ENCODE data around the gene TRIM25.

The TRIM25 gene

DNA sequence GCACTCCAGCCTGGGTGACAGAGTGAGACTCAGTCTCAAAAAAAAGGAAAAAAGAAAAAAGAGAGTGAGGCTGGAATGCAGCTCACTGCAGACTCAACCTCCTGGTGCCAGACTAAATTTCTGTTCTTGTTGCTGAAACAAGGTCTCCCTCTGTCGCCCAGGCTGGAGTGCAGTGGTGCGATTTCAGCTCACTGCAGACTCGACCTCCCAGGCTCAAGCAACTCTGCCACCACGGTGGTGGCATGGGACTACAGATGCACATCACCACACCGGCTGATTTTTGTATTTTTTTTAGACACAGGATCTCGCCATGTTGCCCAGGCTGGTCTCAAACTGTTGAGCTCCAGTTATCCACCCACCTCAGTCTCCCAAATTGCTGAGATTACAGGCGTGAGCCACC, 34.6 kb downstream of the TRIM25 start:
- ATAC-seq = no peak
- H3K4me1 Mint-ChIP-seq = no peaks in the 10 kb centered on the region
- peaks cover 3% of the 10 kb centered on the region for H3K27me3 Mint-ChIP-seq
- H3K9me3 Mint-ChIP-seq = no peaks in the 10 kb centered on the region
- no peak overlapping the region for H3K4me3 Mint-ChIP-seq
- no peaks in the 10 kb centered on the region for H3K36me3 Mint-ChIP-seq (ENCODE audit: low read depth)
- H3K27ac Mint-ChIP-seq = no peak overlapping the region
- no peak for DNase-seq

DNA sequence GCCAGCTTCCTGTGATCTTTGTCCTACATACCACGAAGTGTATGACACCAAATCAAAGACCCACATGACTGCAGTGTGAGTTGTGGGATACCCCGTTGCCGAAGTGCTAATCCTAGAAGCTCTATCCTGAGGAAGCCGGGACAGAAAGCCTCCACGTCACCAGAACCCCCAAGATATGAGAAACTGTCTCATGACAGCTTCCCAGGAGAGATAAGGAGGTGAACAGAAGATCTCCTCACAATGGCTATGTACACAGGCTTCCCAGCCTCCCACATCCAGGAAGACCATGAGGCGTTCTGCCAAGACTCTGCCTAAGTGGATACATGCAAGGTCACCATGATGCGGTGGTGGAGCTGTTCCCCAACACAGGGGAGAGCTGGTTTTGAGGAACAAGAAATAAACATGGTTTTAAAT, 37.1 kb downstream of the TRIM25 start:
- no peaks in the 10 kb centered on the region for H3K9me3 Mint-ChIP-seq
- no peak for ATAC-seq
- H3K4me1 Mint-ChIP-seq = no peaks in the 10 kb centered on the region
- H3K27me3 Mint-ChIP-seq = peaks cover 5% of the 10 kb centered on the region
- no peak overlapping the region for H3K4me3 Mint-ChIP-seq
- no peaks in the 10 kb centered on the region for H3K36me3 Mint-ChIP-seq (ENCODE audit: low read depth)
- DNase-seq = no peak
- no peak overlapping the region for H3K27ac Mint-ChIP-seq

DNA sequence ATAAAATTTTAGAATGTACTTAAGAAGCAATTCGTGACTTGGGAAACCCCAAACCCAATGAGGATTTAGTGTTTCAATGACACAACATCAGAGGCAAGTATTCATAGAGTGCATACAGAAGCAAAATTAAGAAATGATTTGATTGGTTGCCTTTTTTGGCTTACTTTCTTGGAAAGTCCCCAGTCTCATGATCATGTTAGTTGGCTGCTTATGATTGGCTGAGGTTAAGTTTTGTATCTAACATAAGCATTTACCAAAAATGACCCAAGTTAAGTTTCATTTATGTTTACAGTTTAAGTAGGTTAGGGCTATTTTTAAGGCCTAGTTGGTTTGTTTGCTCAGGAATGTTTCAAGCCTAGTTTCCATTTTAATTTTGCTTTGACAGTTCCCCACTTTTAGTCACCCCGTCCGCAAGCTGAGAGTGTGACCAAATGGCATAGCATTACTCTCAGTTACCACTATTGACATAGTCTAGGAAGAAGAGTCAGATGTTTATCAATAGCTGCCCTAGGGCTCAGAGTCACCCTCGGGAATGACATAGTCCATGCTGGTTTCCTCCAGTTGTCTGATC, 43.7 kb downstream of the TRIM25 start:
- Mint-ChIP-seq H3K4me1 (peaks cover 9% of the 10 kb centered on the region), H3K27ac (no peak overlapping the region), H3K27me3 (peaks cover 4% of the 10 kb centered on the region), H3K36me3 (ENCODE audit: low read depth) (peaks cover 6% of the 10 kb centered on the region), H3K4me3 (no peak overlapping the region), H3K9me3 (no peaks in the 10 kb centered on the region)
- no peak for ATAC-seq
- no peak for DNase-seq

DNA sequence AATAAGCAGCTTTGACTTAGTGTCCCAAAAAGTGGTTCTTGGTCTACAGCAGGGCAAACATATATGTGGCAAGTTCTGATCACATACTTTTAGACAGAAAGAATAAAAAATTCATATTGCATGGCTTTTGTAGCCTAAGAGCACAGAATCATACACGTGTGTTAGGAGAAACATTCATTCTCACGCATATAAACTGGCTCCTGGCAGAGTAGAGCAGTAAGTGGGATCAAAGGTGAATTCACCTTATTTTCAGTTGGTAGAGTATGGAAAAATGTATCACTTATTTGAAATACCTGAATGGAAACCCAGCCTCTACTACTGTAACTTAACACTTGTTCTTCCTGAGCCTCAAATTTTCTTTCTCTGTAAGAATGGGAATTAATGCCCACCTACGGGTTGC, 45.1 kb downstream of the TRIM25 start:
- ATAC-seq (no peak), DNase-seq (no peak)
- peaks cover 9% of the 10 kb centered on the region for H3K4me1 Mint-ChIP-seq
- no peaks in the 10 kb centered on the region for H3K9me3 Mint-ChIP-seq
- H3K27ac Mint-ChIP-seq = no peak overlapping the region
- H3K27me3 Mint-ChIP-seq = peaks cover 2% of the 10 kb centered on the region
- peaks cover 10% of the 10 kb centered on the region for H3K36me3 Mint-ChIP-seq (ENCODE audit: low read depth)
- H3K4me3 Mint-ChIP-seq = no peak overlapping the region

DNA sequence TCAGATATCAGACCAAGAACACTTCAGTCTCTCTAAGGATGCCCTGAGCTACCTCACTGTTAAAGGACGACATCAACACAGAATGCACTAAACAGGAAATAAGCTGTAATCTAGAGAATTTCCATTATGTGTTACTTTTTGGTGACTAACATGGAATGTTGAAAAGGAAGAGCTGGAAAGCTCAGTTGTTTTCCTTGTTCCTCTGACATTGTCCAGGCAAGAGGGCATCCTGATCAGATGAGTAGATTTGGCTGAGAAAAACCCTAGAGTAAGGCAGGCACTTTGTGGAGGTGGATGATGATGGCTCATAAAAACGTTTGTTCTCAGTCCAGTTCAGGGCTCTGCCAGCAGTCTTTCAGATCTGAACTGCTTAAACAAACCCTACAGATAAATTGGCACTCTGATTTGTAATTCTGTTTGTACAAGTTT, 45.9 kb downstream of the TRIM25 start:
- H3K4me1 Mint-ChIP-seq = peaks cover 9% of the 10 kb centered on the region

DNA sequence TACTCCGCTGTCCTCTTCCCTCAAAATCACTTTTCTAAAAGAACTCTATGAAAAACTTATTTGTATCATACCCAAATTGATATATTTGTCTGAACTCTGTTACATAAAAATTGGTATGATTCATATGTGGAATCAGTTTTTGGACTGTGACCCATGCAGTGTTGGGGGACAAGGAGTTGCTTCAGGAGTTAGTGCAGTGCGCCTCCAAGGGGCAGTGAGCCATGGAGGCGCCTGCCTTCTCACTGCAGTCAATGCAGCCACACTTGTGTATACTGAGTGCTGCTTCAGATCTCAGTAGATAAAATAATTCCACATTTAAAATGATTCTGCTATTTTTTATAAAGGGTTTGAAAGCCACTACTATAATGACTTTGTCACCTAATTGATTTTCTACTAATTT, 47.4 kb downstream of the TRIM25 start:
- ATAC-seq = no peak
- Mint-ChIP-seq H3K9me3 (no peaks in the 10 kb centered on the region), H3K4me1 (peaks cover 9% of the 10 kb centered on the region), H3K27ac (no peak overlapping the region), H3K27me3 (no peaks in the 10 kb centered on the region), H3K4me3 (no peak overlapping the region), H3K36me3 (ENCODE audit: low read depth) (peaks cover 17% of the 10 kb centered on the region)
- DNase-seq = no peak

More for the DNA sequence above, 45.9 kb downstream of the TRIM25 start:
- DNase-seq (no peak), ATAC-seq (no peak)
- Mint-ChIP-seq H3K36me3 (ENCODE audit: low read depth) (peaks cover 10% of the 10 kb centered on the region), H3K4me3 (no peak overlapping the region), H3K27me3 (no peaks in the 10 kb centered on the region), H3K27ac (no peak overlapping the region), H3K9me3 (no peaks in the 10 kb centered on the region)

DNA sequence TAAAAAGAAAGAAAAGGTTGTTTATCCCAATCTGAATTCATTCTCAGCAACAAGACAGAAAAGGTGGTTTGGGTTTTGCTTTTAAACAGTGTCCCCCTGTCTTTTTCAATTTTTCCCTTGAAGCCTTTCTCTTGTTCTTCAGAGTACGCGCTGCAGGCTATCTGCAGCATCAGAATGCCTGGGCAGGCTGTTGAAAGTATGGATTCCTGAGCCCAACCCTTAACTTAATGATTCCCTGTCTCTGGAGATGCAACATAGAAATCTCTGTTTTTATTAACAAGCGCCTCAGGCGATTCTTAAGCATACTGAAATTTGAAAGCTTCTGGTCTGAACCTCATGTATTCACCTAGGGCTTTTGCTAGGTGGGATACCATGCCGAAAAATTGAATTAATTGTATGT, 47.8 kb downstream of the TRIM25 start:
- Mint-ChIP-seq H3K9me3 (no peaks in the 10 kb centered on the region), H3K4me1 (peaks cover 9% of the 10 kb centered on the region), H3K27me3 (no peaks in the 10 kb centered on the region), H3K36me3 (ENCODE audit: low read depth) (peaks cover 20% of the 10 kb centered on the region), H3K4me3 (no peak overlapping the region), H3K27ac (no peak overlapping the region)
- DNase-seq = no peak
- no peak for ATAC-seq

DNA sequence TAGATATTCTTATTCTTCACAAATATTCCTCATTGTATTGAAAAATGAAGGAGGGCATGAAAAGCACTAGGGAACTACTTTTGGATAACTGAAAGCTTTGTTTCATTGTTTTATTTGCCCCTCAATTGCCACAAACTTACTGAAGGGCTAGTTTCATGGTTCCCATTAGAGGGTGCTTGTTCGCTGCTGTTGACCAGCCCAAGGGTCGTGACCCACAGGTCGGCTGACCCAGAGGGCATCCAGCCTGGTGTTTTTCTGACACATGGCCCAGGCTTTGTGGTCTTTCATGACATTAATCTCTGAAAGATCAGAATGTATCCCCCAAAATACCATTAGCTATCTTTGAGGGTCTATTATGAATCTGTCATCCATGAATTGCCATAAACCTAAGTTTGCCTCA, 49.9 kb downstream of the TRIM25 start:
- ATAC-seq (no peak), DNase-seq (no peak)
- H3K4me3 Mint-ChIP-seq = no peak overlapping the region
- H3K27me3 Mint-ChIP-seq = no peaks in the 10 kb centered on the region
- no peaks in the 10 kb centered on the region for H3K4me1 Mint-ChIP-seq
- H3K9me3 Mint-ChIP-seq = no peaks in the 10 kb centered on the region
- no peak overlapping the region for H3K27ac Mint-ChIP-seq
- H3K36me3 Mint-ChIP-seq (ENCODE audit: low read depth) = peaks cover 18% of the 10 kb centered on the region

DNA sequence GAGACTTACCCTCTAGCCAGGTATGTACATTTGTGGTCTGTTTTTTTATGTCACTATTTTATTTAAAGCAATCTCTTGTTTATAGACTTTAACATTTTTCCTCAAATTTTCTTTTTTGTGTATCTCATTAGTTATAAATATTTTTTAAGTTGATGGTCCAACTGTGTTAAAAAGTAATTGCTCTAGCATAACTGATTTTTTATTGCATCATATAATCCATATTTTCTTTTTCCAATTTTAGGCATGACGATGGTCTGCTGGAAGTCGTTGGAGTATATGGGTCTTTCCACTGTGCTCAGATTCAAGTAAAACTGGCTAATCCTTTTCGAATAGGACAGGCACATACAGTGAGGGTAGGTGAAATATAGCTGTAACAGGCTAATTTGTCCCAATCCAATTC, 52.0 kb downstream of the TRIM25 start:
- Mint-ChIP-seq H3K4me1 (no peaks in the 10 kb centered on the region), H3K36me3 (ENCODE audit: low read depth) (peaks cover 25% of the 10 kb centered on the region), H3K27me3 (no peaks in the 10 kb centered on the region), H3K4me3 (no peak overlapping the region), H3K9me3 (no peaks in the 10 kb centered on the region), H3K27ac (no peak overlapping the region)
- ATAC-seq (no peak), DNase-seq (no peak)

DNA sequence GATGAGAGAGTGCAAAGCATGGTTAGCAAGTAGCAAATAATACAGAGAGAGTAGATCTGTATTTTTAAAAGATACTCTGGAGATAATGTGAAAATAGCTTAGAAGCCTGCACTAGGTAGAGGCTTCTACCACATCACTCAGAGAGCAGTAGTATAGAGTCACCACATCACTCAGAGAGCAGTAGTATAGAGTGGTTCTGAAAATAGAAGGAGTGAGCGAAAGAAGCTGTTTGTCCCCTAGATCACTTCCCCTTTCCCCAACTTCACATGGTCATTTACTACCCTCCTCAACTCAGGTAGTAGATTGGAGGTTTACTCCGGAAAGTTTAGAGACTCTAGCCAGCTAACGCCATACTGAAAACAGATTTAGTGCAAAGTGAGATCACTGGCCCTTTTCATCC, 62.8 kb downstream of the TRIM25 start:
- H3K36me3 Mint-ChIP-seq (ENCODE audit: low read depth) = peaks cover 59% of the 10 kb centered on the region
- H3K4me1 Mint-ChIP-seq = peaks cover 7% of the 10 kb centered on the region

DNA sequence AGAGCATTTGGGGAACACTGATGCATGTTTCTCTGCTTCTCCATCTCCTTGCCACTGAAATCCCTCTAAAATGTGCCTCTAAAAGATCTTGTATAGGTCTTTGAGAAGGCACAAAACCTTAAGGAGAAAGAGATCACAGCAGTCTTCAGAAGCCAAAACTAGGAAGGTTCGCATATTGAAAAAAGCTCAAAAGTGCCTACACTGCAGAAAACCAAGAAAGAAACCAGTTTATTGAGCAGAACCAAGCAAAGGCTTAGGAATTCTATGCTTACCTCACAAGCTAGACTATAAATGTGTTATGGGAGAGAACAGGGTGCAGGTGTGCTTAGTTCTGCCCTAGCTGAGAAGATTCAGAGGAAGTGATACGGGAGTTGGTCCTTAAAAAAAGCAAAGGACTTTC, 63.3 kb downstream of the TRIM25 start:
- no peak overlapping the region for H3K27ac Mint-ChIP-seq
- ATAC-seq (no peak), DNase-seq (no peak)
- peaks cover 58% of the 10 kb centered on the region for H3K36me3 Mint-ChIP-seq (ENCODE audit: low read depth)
- no peaks in the 10 kb centered on the region for H3K27me3 Mint-ChIP-seq
- no peaks in the 10 kb centered on the region for H3K9me3 Mint-ChIP-seq
- H3K4me1 Mint-ChIP-seq = peaks cover 7% of the 10 kb centered on the region
- H3K4me3 Mint-ChIP-seq = no peak overlapping the region

More for the DNA sequence above, 62.8 kb downstream of the TRIM25 start:
- no peak for DNase-seq
- Mint-ChIP-seq H3K27ac (no peak overlapping the region), H3K9me3 (no peaks in the 10 kb centered on the region), H3K4me3 (no peak overlapping the region), H3K27me3 (no peaks in the 10 kb centered on the region)
- ATAC-seq = no peak

DNA sequence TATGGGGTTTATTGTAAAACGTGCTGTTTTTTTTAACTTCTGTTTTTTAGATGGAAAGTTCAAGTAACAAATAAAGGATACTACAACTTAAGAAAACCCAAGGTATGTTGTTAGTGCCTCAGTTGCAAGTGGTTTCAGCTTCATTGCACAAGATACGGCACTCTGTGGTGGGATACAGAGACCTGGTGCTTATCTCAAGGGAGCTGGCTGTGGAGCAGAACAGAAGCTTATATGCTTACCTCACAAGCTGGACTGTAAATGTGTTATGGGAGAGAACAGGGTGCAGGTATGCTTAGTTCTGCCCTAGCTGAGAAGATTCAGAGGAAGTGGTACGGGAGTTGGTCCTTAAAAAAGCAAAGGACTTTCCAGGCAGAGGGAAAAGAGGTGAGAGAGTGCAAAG, 64.7 kb downstream of the TRIM25 start:
- DNase-seq (no peak), ATAC-seq (no peak)
- Mint-ChIP-seq H3K36me3 (ENCODE audit: low read depth) (peaks cover 54% of the 10 kb centered on the region), H3K9me3 (no peaks in the 10 kb centered on the region), H3K4me3 (no peak overlapping the region), H3K4me1 (peaks cover 7% of the 10 kb centered on the region), H3K27me3 (no peaks in the 10 kb centered on the region), H3K27ac (no peak overlapping the region)

DNA sequence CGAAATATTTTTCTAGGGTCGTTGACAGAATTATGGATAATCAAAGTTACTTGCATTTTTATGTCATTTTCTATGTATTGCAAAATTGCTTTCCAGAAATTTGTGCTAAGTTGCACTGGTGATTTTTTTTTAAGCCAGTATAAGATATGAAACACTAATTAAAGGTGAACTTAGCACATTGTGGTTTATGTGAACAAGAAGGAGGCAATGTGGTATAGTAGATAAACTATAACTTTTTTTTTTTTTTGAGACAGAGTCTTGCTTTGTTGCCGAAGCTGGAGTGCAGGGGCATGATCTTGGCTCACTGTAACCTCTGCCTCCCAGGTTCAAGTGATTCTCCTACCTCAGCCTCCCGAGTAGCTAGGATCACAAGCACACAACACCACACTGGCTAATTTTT, 66.7 kb downstream of the TRIM25 start:
- peaks cover 41% of the 10 kb centered on the region for H3K36me3 Mint-ChIP-seq (ENCODE audit: low read depth)
- no peaks in the 10 kb centered on the region for H3K27me3 Mint-ChIP-seq
- peaks cover 7% of the 10 kb centered on the region for H3K4me1 Mint-ChIP-seq
- H3K9me3 Mint-ChIP-seq = no peaks in the 10 kb centered on the region
- DNase-seq (no peak), ATAC-seq (no peak)
- no peak overlapping the region for H3K27ac Mint-ChIP-seq
- no peak overlapping the region for H3K4me3 Mint-ChIP-seq

DNA sequence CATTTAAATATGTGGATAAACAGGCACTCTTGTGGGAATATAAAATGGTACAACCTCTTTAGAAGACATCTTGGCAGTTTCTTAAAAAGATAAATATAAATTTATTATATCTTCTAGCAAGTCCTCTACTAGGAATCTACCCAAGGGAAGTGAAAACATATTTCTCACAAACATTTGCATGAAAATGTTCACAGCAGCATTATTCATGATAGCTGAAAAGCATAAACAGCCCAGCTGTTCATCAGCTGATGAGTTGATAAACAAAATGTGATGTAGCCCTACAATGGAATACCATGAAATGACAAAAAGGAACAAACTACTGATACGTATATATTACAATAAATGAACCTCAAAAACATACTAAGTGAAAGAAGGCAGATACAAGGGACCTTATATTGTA, 67.9 kb downstream of the TRIM25 start:
- no peak overlapping the region for H3K4me3 Mint-ChIP-seq
- no peaks in the 10 kb centered on the region for H3K9me3 Mint-ChIP-seq
- peaks cover 7% of the 10 kb centered on the region for H3K4me1 Mint-ChIP-seq
- H3K27ac Mint-ChIP-seq = no peak overlapping the region
- no peaks in the 10 kb centered on the region for H3K27me3 Mint-ChIP-seq
- DNase-seq (no peak), ATAC-seq (no peak)
- H3K36me3 Mint-ChIP-seq (ENCODE audit: low read depth) = peaks cover 35% of the 10 kb centered on the region

DNA sequence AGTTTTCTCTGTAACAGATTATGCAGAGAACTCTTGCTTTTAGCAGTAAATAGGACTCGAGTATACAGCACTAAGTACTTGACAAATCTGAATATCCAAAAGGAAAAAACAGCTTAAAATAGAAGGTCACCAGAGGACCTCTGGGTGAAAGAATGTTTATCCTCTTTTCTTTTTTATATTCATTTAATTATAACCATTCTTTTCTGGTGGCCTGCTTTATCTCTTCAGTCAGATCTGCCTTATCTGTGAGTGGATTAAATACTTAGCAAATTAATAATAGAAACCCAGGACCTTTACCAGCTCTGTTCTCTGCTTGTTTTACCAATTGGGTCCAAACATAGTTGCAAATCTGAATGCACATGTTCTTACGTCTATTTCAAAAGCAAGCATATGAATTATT, 71.3 kb downstream of the TRIM25 start:
- ATAC-seq (no peak), DNase-seq (no peak)
- peaks cover 20% of the 10 kb centered on the region for H3K36me3 Mint-ChIP-seq (ENCODE audit: low read depth)
- H3K4me3 Mint-ChIP-seq = no peak overlapping the region
- H3K9me3 Mint-ChIP-seq = no peaks in the 10 kb centered on the region
- H3K27me3 Mint-ChIP-seq = no peaks in the 10 kb centered on the region
- H3K4me1 Mint-ChIP-seq = peaks cover 19% of the 10 kb centered on the region
- H3K27ac Mint-ChIP-seq = no peak overlapping the region

DNA sequence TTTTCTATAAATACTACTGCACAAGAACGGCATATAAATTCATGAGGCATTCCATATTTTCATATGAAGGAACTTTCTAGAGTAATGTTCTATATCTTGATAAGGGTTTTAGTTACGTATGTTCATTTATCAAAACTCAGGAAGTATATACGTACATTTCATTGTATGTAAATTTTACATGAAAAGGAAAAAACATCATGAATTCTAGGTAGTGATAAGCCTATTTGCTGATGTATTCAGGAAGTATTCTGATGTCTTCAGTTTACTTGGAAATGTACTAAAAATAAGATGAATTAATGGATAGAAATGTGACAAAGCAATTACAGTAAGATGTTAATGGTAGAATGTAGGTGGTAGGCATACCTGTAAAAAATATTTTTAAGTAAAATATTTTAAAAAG, 75.2 kb downstream of the TRIM25 start:
- ATAC-seq (no peak), DNase-seq (no peak)
- no peaks in the 10 kb centered on the region for H3K27me3 Mint-ChIP-seq

More for the DNA sequence above, 75.2 kb downstream of the TRIM25 start:
- Mint-ChIP-seq H3K27ac (no peak overlapping the region), H3K36me3 (ENCODE audit: low read depth) (peaks cover 17% of the 10 kb centered on the region), H3K4me1 (peaks cover 42% of the 10 kb centered on the region), H3K9me3 (no peaks in the 10 kb centered on the region), H3K4me3 (no peak overlapping the region)
